Endothelial cell of umbilical vein (primary cell): ENCODE results near the gene PLCD1.
"Not testable (repeated sequence)": the region's sequence is repeated elsewhere in the genome, so short reads cannot be mapped to it uniquely, and the experiment has no call there.

Source experiments
- POLR2A ChIP-seq: IDR thresholded peaks from 2 replicates; pipeline ENCODE4 v1.6.1; 2012; ENCODE audit warnings: low read depth, mild to moderate bottlenecking, control low read depth, low read length
- POLR2AphosphoS5 ChIP-seq: IDR thresholded peaks from 2 replicates; pipeline ENCODE4 v1.6.1; 2012; ENCODE audit warnings: low read depth, mild to moderate bottlenecking, control low read depth, low read length, moderate library complexity; ENCODE audit not compliant: insufficient read depth
- TF ChIP-seq, protein P1 (sequence below), 2 donors: IDR thresholded peaks; 1 replicate in 1 of 2; 2 replicates in 1 of 2; pipeline ENCODE4 v1.5.1; 2011; ENCODE audit warnings: low read length in 2 of 2, mild to moderate bottlenecking in 2 of 2, moderate library complexity in 2 of 2, control low read depth in 1 of 2, inconsistent platforms in 1 of 2, low read depth in 1 of 2; ENCODE audit not compliant: insufficient read depth in 1 of 2; ENCODE audit errors: extremely low read depth in 1 of 2

- TF ChIP-seq, protein P1, sequence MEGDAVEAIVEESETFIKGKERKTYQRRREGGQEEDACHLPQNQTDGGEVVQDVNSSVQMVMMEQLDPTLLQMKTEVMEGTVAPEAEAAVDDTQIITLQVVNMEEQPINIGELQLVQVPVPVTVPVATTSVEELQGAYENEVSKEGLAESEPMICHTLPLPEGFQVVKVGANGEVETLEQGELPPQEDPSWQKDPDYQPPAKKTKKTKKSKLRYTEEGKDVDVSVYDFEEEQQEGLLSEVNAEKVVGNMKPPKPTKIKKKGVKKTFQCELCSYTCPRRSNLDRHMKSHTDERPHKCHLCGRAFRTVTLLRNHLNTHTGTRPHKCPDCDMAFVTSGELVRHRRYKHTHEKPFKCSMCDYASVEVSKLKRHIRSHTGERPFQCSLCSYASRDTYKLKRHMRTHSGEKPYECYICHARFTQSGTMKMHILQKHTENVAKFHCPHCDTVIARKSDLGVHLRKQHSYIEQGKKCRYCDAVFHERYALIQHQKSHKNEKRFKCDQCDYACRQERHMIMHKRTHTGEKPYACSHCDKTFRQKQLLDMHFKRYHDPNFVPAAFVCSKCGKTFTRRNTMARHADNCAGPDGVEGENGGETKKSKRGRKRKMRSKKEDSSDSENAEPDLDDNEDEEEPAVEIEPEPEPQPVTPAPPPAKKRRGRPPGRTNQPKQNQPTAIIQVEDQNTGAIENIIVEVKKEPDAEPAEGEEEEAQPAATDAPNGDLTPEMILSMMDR (IDR thresholded peaks at IDR 0.05; ENCODE audit: extremely low read depth in 1 of 2, insufficient read depth in 1 of 2, low read depth in 1 of 2, low read length in 2 of 2), result not testable (repeated sequence)
- TF ChIP-seq POLR2A, POLR2AphosphoS5: not testable (repeated sequence)
Observed at GRCh38 chr3:38033586-38033985, 4.1 kb upstream of the PLCD1 start.
